Stimulated activated naive B cell treated with anti-CD40 and anti-IgM and Interleukin-4, amounts not matched to agents 10 μg/mL and 1 μg/mL and 100 μg/mL, for 72 hours (primary cell): ENCODE results near the gene OR9Q1.

Experiments
- ATAC-seq, 2 donors: fragments of 150-1000 bp; cut with Tn5 transposase; replicated peaks; 2 replicates each; pipeline ENCODE4 v1.10.0; 2021; ENCODE audit warnings: moderate library complexity in 1 of 2
- DNase-seq: peaks from one replicate; pipeline ENCODE4 v3.0.0; 2021
- H3K27ac Mint-ChIP-seq: one replicate; pipeline ENCODE4 v1.8.0; 2022; ENCODE audit warnings: mild to moderate bottlenecking, mixed read lengths
- H3K27me3 Mint-ChIP-seq, 2 donors: one replicate each; pipeline ENCODE4 v1.8.0; 2022; ENCODE audit warnings: mixed read lengths in 2 of 2
- H3K36me3 Mint-ChIP-seq, 2 donors: one replicate each; pipeline ENCODE4 v1.8.0; 2022; ENCODE audit warnings: mixed read lengths in 2 of 2, mild to moderate bottlenecking in 1 of 2
- H3K4me1 Mint-ChIP-seq, 2 donors: one replicate each; pipeline ENCODE4 v1.8.0; 2022; ENCODE audit warnings: mixed read lengths in 2 of 2, mild to moderate bottlenecking in 1 of 2
- H3K4me3 Mint-ChIP-seq, 2 donors: one replicate each; pipeline ENCODE4 v1.8.0; 2022; ENCODE audit warnings: mild to moderate bottlenecking in 2 of 2, mixed read lengths in 2 of 2, moderate library complexity in 1 of 2
- H3K9me3 Mint-ChIP-seq, 2 donors: one replicate each; pipeline ENCODE4 v1.8.0; 2022; ENCODE audit warnings: mixed read lengths in 2 of 2, mild to moderate bottlenecking in 1 of 2

OR9Q1 gene

GRCh38 chr11:58003591-58003990, 20.1 kb upstream of the OR9Q1 start:
- H3K27ac Mint-ChIP-seq, result no peak overlapping the region
- no peaks in the 10 kb centered on the region for H3K4me1 Mint-ChIP-seq
- DNase-seq, result no peak
- ATAC-seq, result no peak
- H3K27me3 Mint-ChIP-seq, result peaks cover 25 to 28% of the 10 kb centered on the region in 2 donors
- no peaks in the 10 kb centered on the region for H3K9me3 Mint-ChIP-seq
- H3K4me3 Mint-ChIP-seq, result no peak overlapping the region
- no peaks in the 10 kb centered on the region for H3K36me3 Mint-ChIP-seq

- DNase-seq (no peak), ATAC-seq (no peak)
- Mint-ChIP-seq H3K4me3 (no peak overlapping the region), H3K27ac (no peak overlapping the region), H3K9me3 (no peaks in the 10 kb centered on the region), H3K4me1 (no peaks in the 10 kb centered on the region), H3K36me3 (no peaks in the 10 kb centered on the region), H3K27me3 (peaks cover 25 to 28% of the 10 kb centered on the region in 2 donors)
These were observed 19.0 kb upstream of the OR9Q1 start for GRCh38 chr11:58004664-58005063.

DNA sequence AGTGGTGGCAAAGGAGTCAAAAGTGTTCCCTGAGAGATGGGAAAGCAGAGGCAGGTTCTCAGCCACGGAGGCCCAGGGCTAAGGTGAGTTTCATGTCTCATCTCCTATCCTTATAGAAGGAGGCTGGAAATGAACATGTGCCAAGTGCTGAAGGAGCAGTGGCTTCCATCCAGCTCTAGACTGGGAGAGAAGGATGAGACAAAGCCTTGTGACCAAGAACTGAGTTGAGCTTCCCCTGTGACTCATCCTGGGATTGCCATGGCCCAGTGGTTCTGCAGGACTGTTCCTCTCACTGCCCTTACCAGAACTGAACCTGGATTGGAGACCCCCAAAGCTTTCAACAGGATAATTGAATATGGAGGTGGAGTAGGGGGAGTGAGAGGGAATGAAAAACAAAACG, 16.7 kb upstream of the OR9Q1 start:
- Mint-ChIP-seq H3K9me3 (peaks cover 0 to 1% of the 10 kb centered on the region in 2 donors), H3K27ac (no peak overlapping the region), H3K4me1 (no peaks in the 10 kb centered on the region), H3K27me3 (peaks cover 25 to 28% of the 10 kb centered on the region in 2 donors), H3K36me3 (no peaks in the 10 kb centered on the region), H3K4me3 (no peak overlapping the region)
- no peak for ATAC-seq
- no peak for DNase-seq

- DNase-seq, result no peak
- H3K9me3 Mint-ChIP-seq, result peaks cover 0 to 3% of the 10 kb centered on the region in 2 donors
- H3K27ac Mint-ChIP-seq, result no peak overlapping the region
- H3K36me3 Mint-ChIP-seq, result no peaks in the 10 kb centered on the region
- peaks cover 0 to 15% of the 10 kb centered on the region in 2 donors for H3K27me3 Mint-ChIP-seq
- no peaks in the 10 kb centered on the region for H3K4me1 Mint-ChIP-seq
- no peak for ATAC-seq
- no peak overlapping the region for H3K4me3 Mint-ChIP-seq
These were observed 11.9 kb upstream of the OR9Q1 start for GRCh38 chr11:58011771-58012170.

GRCh38 chr11:58024601-58025091, 965 bp downstream of the OR9Q1 start:
- Mint-ChIP-seq H3K27ac (no peak overlapping the region), H3K36me3 (no peaks in the 10 kb centered on the region), H3K4me3 (no peak overlapping the region), H3K9me3 (no peaks in the 10 kb centered on the region), H3K4me1 (no peaks in the 10 kb centered on the region), H3K27me3 (peaks cover 0 to 11% of the 10 kb centered on the region in 2 donors)
- DNase-seq, result no peak
- ATAC-seq, result no peak

- no peak for ATAC-seq
- no peak overlapping the region for H3K4me3 Mint-ChIP-seq
- no peak overlapping the region for H3K27ac Mint-ChIP-seq
- H3K27me3 Mint-ChIP-seq, result peaks cover 11 to 19% of the 10 kb centered on the region in 2 donors
- DNase-seq, result no peak
- H3K4me1 Mint-ChIP-seq, result no peaks in the 10 kb centered on the region
- H3K36me3 Mint-ChIP-seq, result no peaks in the 10 kb centered on the region
- peaks cover 0 to 3% of the 10 kb centered on the region in 2 donors for H3K9me3 Mint-ChIP-seq
These were observed 3.7 kb downstream of the OR9Q1 start for GRCh38 chr11:58027341-58027740.

GRCh38 chr11:58028687-58029411, 5.2 kb downstream of the OR9Q1 start:
- Mint-ChIP-seq H3K36me3 (no peaks in the 10 kb centered on the region), H3K27ac (no peak overlapping the region), H3K4me3 (no peak overlapping the region), H3K27me3 (peaks cover 7 to 19% of the 10 kb centered on the region in 2 donors), H3K4me1 (no peaks in the 10 kb centered on the region), H3K9me3 (peaks cover 0 to 3% of the 10 kb centered on the region in 2 donors)
- ATAC-seq (no peak), DNase-seq (no peak)

DNA sequence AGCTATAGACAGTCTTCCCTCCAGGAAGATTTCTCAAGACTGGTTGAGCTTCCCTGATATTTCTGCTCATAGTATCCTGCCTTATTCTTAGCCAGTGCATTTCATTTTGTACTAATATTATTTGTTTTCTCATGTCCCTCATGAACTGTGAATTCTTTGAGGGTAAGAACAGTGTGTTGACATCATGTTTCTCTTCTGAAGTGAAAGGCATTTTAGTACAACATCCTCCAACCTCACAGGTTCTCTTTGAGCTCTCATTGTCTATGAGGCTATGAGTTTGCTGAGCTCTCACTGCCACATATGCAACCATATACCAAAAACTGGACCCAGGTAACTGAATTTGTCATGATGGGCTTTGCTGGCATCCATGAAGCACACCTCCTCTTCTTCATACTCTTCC, 7.0 kb downstream of the OR9Q1 start, which contains the start of gene OR6Q1:
Gene OR6Q1 (plus strand): TSS at position 301 of the 400 bp plus-strand sequence. CDS start 0 bp downstream, at position 301.
- H3K4me1 Mint-ChIP-seq, result no peaks in the 10 kb centered on the region

GRCh38 chr11:58034471-58034870, 10.8 kb downstream of the OR9Q1 start:
- H3K27ac Mint-ChIP-seq, result no peak overlapping the region
- H3K36me3 Mint-ChIP-seq, result no peaks in the 10 kb centered on the region
- H3K4me1 Mint-ChIP-seq, result no peaks in the 10 kb centered on the region
- ATAC-seq (no peak), DNase-seq (no peak)
- H3K4me3 Mint-ChIP-seq, result no peak overlapping the region
- H3K9me3 Mint-ChIP-seq, result peaks cover 9 to 10% of the 10 kb centered on the region in 2 donors
- peaks cover 0 to 19% of the 10 kb centered on the region in 2 donors for H3K27me3 Mint-ChIP-seq

More for the DNA sequence above, 7.0 kb downstream of the OR9Q1 start, which contains the start of gene OR6Q1:
- ATAC-seq (no peak), DNase-seq (no peak)
- Mint-ChIP-seq H3K9me3 (peaks cover 4 to 8% of the 10 kb centered on the region in 2 donors), H3K36me3 (no peaks in the 10 kb centered on the region), H3K27ac (no peak within 1 kb of the TSS), H3K27me3 (peaks cover 4 to 19% of the 10 kb centered on the region in 2 donors), H3K4me3 (no peak within 1 kb of the TSS)

- no peak overlapping the region for H3K27ac Mint-ChIP-seq
- no peaks in the 10 kb centered on the region for H3K36me3 Mint-ChIP-seq
- no peak for ATAC-seq
- H3K4me3 Mint-ChIP-seq, result no peak overlapping the region
- H3K4me1 Mint-ChIP-seq, result no peaks in the 10 kb centered on the region
- peaks cover 9 to 15% of the 10 kb centered on the region in 2 donors for H3K27me3 Mint-ChIP-seq
- peaks cover 8 to 12% of the 10 kb centered on the region in 2 donors for H3K9me3 Mint-ChIP-seq
- no peak for DNase-seq
These were observed 15.9 kb downstream of the OR9Q1 start for GRCh38 chr11:58039589-58039988.

DNA sequence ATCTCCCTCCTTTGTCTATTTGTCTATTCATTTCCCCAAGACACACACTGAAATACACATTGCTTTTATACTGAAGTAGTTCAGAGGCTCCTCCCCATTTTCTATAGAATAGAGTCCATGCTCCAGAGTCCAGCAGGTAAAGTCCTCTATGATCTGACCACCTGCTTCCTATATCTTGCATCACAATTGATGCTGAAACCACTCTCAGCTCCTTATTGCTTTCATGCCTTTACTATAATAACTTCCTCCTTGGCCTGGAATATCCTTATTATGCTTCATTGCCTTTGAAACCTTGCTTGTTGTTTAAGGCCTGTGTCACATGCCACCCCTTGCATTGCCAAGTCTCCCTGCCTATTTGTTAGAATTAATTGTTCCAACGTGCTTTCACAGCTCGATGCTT, 19.7 kb downstream of the OR9Q1 start:
- DNase-seq (no peak), ATAC-seq (no peak)
- no peaks in the 10 kb centered on the region for H3K36me3 Mint-ChIP-seq
- peaks cover 0 to 1% of the 10 kb centered on the region in 2 donors for H3K4me1 Mint-ChIP-seq
- no peak overlapping the region for H3K4me3 Mint-ChIP-seq
- no peak overlapping the region for H3K27ac Mint-ChIP-seq
- H3K27me3 Mint-ChIP-seq, result peaks cover 15 to 28% of the 10 kb centered on the region in 2 donors
- peaks cover 1 to 4% of the 10 kb centered on the region in 2 donors for H3K9me3 Mint-ChIP-seq

DNA sequence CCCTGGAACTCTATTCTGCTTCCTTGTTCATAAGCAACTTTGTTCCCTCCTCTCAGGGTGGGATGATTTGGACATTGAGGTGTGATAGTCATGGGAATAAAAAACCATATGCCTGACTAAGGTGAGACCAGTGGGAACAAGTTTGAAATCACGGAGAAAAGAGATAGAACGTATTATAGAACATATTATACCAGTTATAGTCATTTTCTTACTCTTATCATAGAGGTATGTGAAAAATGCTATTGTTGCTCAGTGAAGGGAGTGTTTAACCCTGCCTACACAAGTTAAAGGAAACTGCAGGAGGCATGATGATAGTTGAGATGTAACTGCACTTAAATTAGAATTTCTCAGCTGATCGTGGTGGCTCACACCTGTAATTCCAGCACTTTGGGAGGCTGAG, 22.6 kb downstream of the OR9Q1 start:
- H3K9me3 Mint-ChIP-seq, result peaks cover under 1 to 3% of the 10 kb centered on the region in 2 donors
- DNase-seq (no peak), ATAC-seq (no peak)
- peaks cover 0 to 1% of the 10 kb centered on the region in 2 donors for H3K4me1 Mint-ChIP-seq
- peaks cover 7 to 20% of the 10 kb centered on the region in 2 donors for H3K27me3 Mint-ChIP-seq
- H3K36me3 Mint-ChIP-seq, result no peaks in the 10 kb centered on the region
- H3K27ac Mint-ChIP-seq, result no peak overlapping the region
- no peak overlapping the region for H3K4me3 Mint-ChIP-seq

DNA sequence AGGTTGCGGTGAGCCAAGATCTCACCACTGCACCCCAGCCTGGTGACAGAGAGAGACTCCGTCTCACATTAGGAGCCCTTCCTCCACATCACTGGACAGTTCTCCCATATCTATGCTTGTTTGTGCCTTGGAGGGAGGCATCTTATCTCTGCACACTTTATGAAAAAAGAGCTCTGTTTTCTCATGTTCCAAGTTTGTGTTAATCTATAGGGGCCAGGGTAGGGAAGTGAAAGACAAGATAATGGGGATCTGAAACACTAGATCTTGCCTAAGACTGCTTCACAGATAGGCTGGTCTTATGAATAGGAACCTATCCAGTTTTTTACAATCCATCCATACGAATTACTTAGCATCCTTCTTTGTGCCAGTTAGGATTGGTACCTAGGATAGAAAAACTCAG, 24.1 kb downstream of the OR9Q1 start:
- Mint-ChIP-seq H3K27ac (no peak overlapping the region), H3K27me3 (peaks cover 7 to 17% of the 10 kb centered on the region in 2 donors), H3K4me1 (peaks cover 0 to 1% of the 10 kb centered on the region in 2 donors), H3K4me3 (no peak overlapping the region), H3K9me3 (no peaks in the 10 kb centered on the region), H3K36me3 (no peaks in the 10 kb centered on the region)
- ATAC-seq (peak; percentile 64 to 77), DNase-seq (no peak)

DNA sequence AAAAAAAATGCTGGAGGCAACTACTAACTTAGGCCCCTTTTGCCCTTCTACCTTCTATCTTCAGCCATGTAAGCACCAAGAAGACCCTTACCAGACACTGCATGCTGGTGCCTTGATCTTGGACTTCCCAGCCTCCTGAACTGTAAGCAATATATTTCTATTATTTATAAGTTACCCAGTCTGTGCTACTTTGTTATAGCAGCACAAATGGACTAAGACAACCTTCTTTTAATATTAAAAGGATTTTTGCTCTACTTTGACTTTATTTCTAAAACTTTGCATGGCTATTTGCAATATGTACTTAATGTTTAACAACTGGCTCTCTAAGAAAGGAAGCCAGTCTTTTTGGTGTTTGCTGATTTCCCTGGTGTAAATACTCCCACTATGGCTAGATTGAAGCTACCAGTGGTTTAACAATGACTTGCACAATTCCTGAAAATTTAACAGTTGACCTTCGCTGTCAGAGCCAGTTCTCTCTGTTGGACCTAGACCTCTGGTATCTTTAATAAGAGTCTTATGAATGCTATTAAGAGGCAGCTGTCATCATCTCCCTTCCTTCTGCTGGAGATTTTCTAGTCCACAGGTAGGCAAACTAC, 32.2 kb downstream of the OR9Q1 start:
- DNase-seq (no peak), ATAC-seq (no peak)
- peaks cover 6 to 11% of the 10 kb centered on the region in 2 donors for H3K27me3 Mint-ChIP-seq
- H3K9me3 Mint-ChIP-seq, result no peaks in the 10 kb centered on the region
- H3K36me3 Mint-ChIP-seq, result no peaks in the 10 kb centered on the region
- no peak overlapping the region for H3K27ac Mint-ChIP-seq
- no peak overlapping the region for H3K4me3 Mint-ChIP-seq
- no peaks in the 10 kb centered on the region for H3K4me1 Mint-ChIP-seq

DNA sequence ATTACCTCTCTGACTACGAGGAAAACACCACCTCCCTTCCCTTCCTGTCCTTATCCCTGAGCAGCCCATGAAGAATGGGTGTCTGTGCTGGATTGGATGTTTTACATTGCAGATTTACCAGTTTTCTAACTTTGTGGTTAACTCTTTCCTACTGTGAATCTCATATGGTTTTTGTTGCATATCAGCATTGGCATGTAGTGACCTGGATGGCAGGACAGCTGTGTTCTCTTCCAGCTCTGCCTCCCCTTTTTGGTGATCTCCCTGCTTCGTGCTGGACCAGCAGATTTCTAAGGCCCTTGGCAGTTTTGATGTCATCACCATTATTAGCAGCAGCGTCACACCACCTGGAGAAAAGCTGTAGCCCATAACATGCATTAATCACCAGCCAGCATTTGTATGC, 33.8 kb downstream of the OR9Q1 start:
- Mint-ChIP-seq H3K4me1 (no peaks in the 10 kb centered on the region), H3K36me3 (no peaks in the 10 kb centered on the region), H3K9me3 (no peaks in the 10 kb centered on the region), H3K27me3 (peaks cover 6 to 14% of the 10 kb centered on the region in 2 donors), H3K27ac (no peak overlapping the region), H3K4me3 (no peak overlapping the region)
- ATAC-seq, result no peak
- no peak for DNase-seq
